Gastrocnemius medialis (tissue), 4 donors: ENCODE results near the gene ZNF778. TPM values are rescaled to one million over a fixed set of nuclear protein-coding genes. Genes with fewer than 3 reads are reported as not detected.

Source experiments
- ATAC-seq, 2 donors: fragments of 150-250 bp; one replicate each; pipeline ENCODE4 v1.9.1; 2016
- DNase-seq, 2 donors: peaks; one replicate each; pipeline ENCODE4 v3.0.0-alpha.2; 2019
- H3K27ac ChIP-seq, 4 donors: fragments of 200-600 bp; sonication (generic); 1 replicate in 1 of 4; 2 replicates in 3 of 4; pipeline ENCODE4 v1.5.1; 2016 to 2018; ENCODE audit warnings: mild to moderate bottlenecking in 2 of 4, moderate library complexity in 1 of 4
- H3K27me3 ChIP-seq, 3 donors: fragments of 200-600 bp; sonication (generic) in 2 of 3; 1 replicate in 1 of 3; 2 replicates in 2 of 3; pipeline versions ENCODE4 v1.5.1 to v1.6.0; 2016 to 2019; ENCODE audit warnings: mild to moderate bottlenecking in 1 of 3, moderate library complexity in 1 of 3
- H3K36me3 ChIP-seq, 2 donors: fragments of 200-600 bp; sonication (generic) in 1 of 2; one replicate each; pipeline ENCODE4 v1.5.1; 2017 to 2018
- H3K4me1 ChIP-seq, 2 donors: fragments of 200-600 bp; sonication (generic) in 1 of 2; one replicate each; pipeline ENCODE4 v1.5.1; 2016 to 2017; ENCODE audit warnings: mild to moderate bottlenecking in 2 of 2
- H3K4me3 ChIP-seq, 4 donors: fragments of 200-600 bp; sonication (generic) in 3 of 4; 1 replicate in 1 of 4; 2 replicates in 3 of 4; pipeline ENCODE4 v1.5.1; 2016 to 2019; ENCODE audit warnings: mild to moderate bottlenecking in 2 of 4
- H3K9me3 ChIP-seq, 3 donors: fragments of 200-600 bp; sonication (generic) in 2 of 3; 1 replicate in 1 of 3; 2 replicates in 2 of 3; pipeline ENCODE4 v1.5.1; 2016 to 2019
- CTCF ChIP-seq, 5 experiments: fragments of 450-650 bp in 3 of 5; fragments of 200-600 bp in 2 of 5; sonication (generic) in 2 of 5; IDR thresholded peaks in 4 of 5; conservative IDR thresholded peaks in 1 of 5; 1 replicate in 4 of 5; 2 replicates in 1 of 5; pipeline ENCODE4 v1.5.1; 2016 to 2019; ENCODE audit warnings: antibody characterized with exemption in 5 of 5, mild to moderate bottlenecking in 3 of 5, moderate library complexity in 3 of 5
- POLR2A ChIP-seq, 2 donors: fragments of 450-650 bp; IDR thresholded peaks; one replicate each; pipeline ENCODE4 v1.6.1; 2017; ENCODE audit warnings: antibody characterized with exemption in 2 of 2, mild to moderate bottlenecking in 2 of 2, moderate library complexity in 2 of 2
- in situ Hi-C, 4 donors: fragments of 200-750 bp; cut with MboI; loops; one replicate each; pipeline versions ENCODE4 v1.15.0 to v1.8.0; 2017; ENCODE audit warnings: low sequenced_read_pairs in 4 of 4
- intact Hi-C: fragments of 100-400 bp; cut with DNase I; formaldehyde crosslinking; loops from one replicate; pipeline ENCODE4 v1.15.1; 2023; ENCODE audit warnings: low total_unique reads
- total RNA-seq, 4 donors: library from RNA; depleted of rRNA; stranded (reverse); fragments of >200 nt; gene quantifications; one replicate each; pipeline versions ENCODE4 v1.1.0 to v1.2.3, GENCODE V29; 2016

ZNF778 gene
- 10 to 100 TPM; 10.7 to 21.3 (median 17.9) TPM for total RNA-seq

- in situ Hi-C loops (loop anchor here in 2 of 4 donors (25.0 kb wide), 2 partner anchors 355 to 480 kb away; partner anchors contain the start of genes GALNS (in 1 of the 2), PABPN1L (in 1 of the 2) and TRAPPC2L (in 1 of the 2)), intact Hi-C loops (loop anchor here (1.0 to 5.0 kb wide), 6 partner anchors 23 to 647 kb away; partner anchors contain the start of genes ACSF3, APRT, TRAPPC2L and ZC3H18)
- ATAC-seq: peak; percentile 82 to 87
- Histone ChIP-seq H3K27me3 (no peaks in the 10 kb centered on the region), H3K27ac (peak within 1 kb of the TSS; percentile 95 to 100 (median 98)), H3K36me3 (peaks cover 0 to 18% of the 10 kb centered on the region in 2 donors), H3K4me1 (peaks cover 25% of the 10 kb centered on the region in 2 donors), H3K9me3 (no peaks in the 10 kb centered on the region), H3K4me3 (peak within 1 kb of the TSS; percentile 84 to 98 (median 92))
- TF ChIP-seq CTCF (IDR thresholded peaks at IDR 0.05 in 4 of 5, conservative IDR thresholded peaks at IDR 0.05 in 1 of 5) (peak in 1 of 5 experiments; percentile 24), POLR2A (IDR thresholded peaks at IDR 0.05) (peak; percentile 94 to 97)
- peak; percentile 73 to 79 for DNase-seq
Measured at GRCh38 chr16:89217388-89218191, at the start of gene ZNF778. Gene ZNF778 (plus strand): TSS chr16:89217703. CDS start chr16:89221128, 3,425 bp downstream.

GRCh38 chr16:89168381-89169189, 48.9 kb upstream of the ZNF778 start:
- DNase-seq (no peak), ATAC-seq (no peak)
- Histone ChIP-seq H3K9me3 (no peaks in the 10 kb centered on the region), H3K4me3 (no peak overlapping the region), H3K27ac (no peak overlapping the region), H3K4me1 (peaks cover 19 to 26% of the 10 kb centered on the region in 2 donors), H3K27me3 (peaks cover 6 to 17% (median 15%) of the 10 kb centered on the region in 3 donors), H3K36me3 (no peaks in the 10 kb centered on the region)
- intact Hi-C loops (loop anchor here (10.0 kb wide), 1 partner anchor 704 kb away; no protein-coding TSS in a partner anchor), in situ Hi-C loops (no loop called here)
- TF ChIP-seq POLR2A (IDR thresholded peaks at IDR 0.05) (no peak), CTCF (IDR thresholded peaks at IDR 0.05 in 4 of 5, conservative IDR thresholded peaks at IDR 0.05 in 1 of 5) (no peak)

GRCh38 chr16:89169778-89170177, 47.7 kb upstream of the ZNF778 start:
- H3K4me1 ChIP-seq: peaks cover 30 to 38% of the 10 kb centered on the region in 2 donors
- ATAC-seq (no peak), DNase-seq (no peak)
- intact Hi-C loops (loop anchor here (2.0 to 10.0 kb wide), 4 partner anchors 31 to 705 kb away; partner anchors contain the start of genes APRT, SLC22A31 and SNAI3), in situ Hi-C loops (no loop called here)
- H3K27me3 ChIP-seq: peaks cover 4 to 13% (median 11%) of the 10 kb centered on the region in 3 donors
- no peak for TF ChIP-seq POLR2A (IDR thresholded peaks at IDR 0.05)
- TF ChIP-seq CTCF (IDR thresholded peaks at IDR 0.05 in 4 of 5, conservative IDR thresholded peaks at IDR 0.05 in 1 of 5): no peak
- H3K27ac ChIP-seq: no peak overlapping the region
- H3K4me3 ChIP-seq: no peak overlapping the region
- no peaks in the 10 kb centered on the region for H3K36me3 ChIP-seq
- H3K9me3 ChIP-seq: no peaks in the 10 kb centered on the region

GRCh38 chr16:89170346-89171215, 46.9 kb upstream of the ZNF778 start:
- in situ Hi-C loops: no loop called here
- Histone ChIP-seq H3K27ac (peak overlapping the region; percentile 39 to 62 (median 52)), H3K4me3 (peak overlapping the region; percentile 29 to 52 (median 36)), H3K4me1 (peaks cover 38 to 46% of the 10 kb centered on the region in 2 donors), H3K27me3 (peaks cover 4 to 11% (median 9%) of the 10 kb centered on the region in 3 donors), H3K36me3 (no peaks in the 10 kb centered on the region), H3K9me3 (no peaks in the 10 kb centered on the region)
- ATAC-seq: no peak
- DNase-seq: no peak
- intact Hi-C loops: loop anchor here (1.0 to 2.0 kb wide), 5 partner anchors 30 to 484 kb away; partner anchors contain the start of genes APRT, SLC22A31, SNAI3 and TRAPPC2L
- TF ChIP-seq CTCF (IDR thresholded peaks at IDR 0.05 in 4 of 5, conservative IDR thresholded peaks at IDR 0.05 in 1 of 5): no peak
- TF ChIP-seq POLR2A (IDR thresholded peaks at IDR 0.05): no peak
